ENCODE results near the gene RD3L. TPM values are rescaled to one million over a fixed set of nuclear protein-coding genes. Genes with fewer than 3 reads are reported as not detected.

Gene RD3L
- total and polyA plus RNA-seq, 2 donors (not counting 1 experiment from before 2014, with no cell fraction given) = not detected

- H3K79me2 ChIP-seq (ENCODE audit: control insufficient read depth, insufficient read depth, low read length) = no peaks in the 10 kb centered on the region
- H3K4me2 ChIP-seq (ENCODE audit: extremely low read depth, insufficient read depth, low read length) = no peak overlapping the region
- no peak overlapping the region for H2AFZ ChIP-seq (ENCODE audit: low read length)
- H3K4me3 ChIP-seq (replicated peaks in 1 of 4; ENCODE audit: control extremely low read depth in 1 of 4, insufficient read depth in 1 of 4, low read depth in 3 of 4, low read length in 4 of 4) = no peak overlapping the region
- no peaks in the 10 kb centered on the region for H4K20me1 ChIP-seq (ENCODE audit: control insufficient read depth, extremely low read depth, insufficient read depth, low read length)
- H3K9me3 ChIP-seq (ENCODE audit: control insufficient read depth, insufficient read depth, low read depth, low read length) = no peaks in the 10 kb centered on the region
- no peak overlapping the region for H3K27ac ChIP-seq (ENCODE audit: insufficient read depth, low read length)
- TF ChIP-seq CTCF (conservative IDR thresholded peaks at IDR 0.05 in 1 of 2, IDR thresholded peaks at IDR 0.05 in 1 of 2; ENCODE audit: low read depth in 1 of 2, low read length in 2 of 2) = no peak
- TF ChIP-seq EZH2 (IDR thresholded peaks at IDR 0.05; ENCODE audit: low read length, missing control alignments) = no peak
- no peak for DNase-seq (ENCODE audit: low read depth in 2 of 2)
- H3K27me3 ChIP-seq (ENCODE audit: control insufficient read depth, insufficient read depth, low read length) = peaks cover 10% of the 10 kb centered on the region
- no peak overlapping the region for H3K9ac ChIP-seq (ENCODE audit: insufficient read depth, low read length)
- H3K36me3 ChIP-seq (ENCODE audit: control insufficient read depth, insufficient read depth, low read length) = no peaks in the 10 kb centered on the region
- H3K4me1 ChIP-seq (ENCODE audit: control insufficient read depth, extremely low read depth, insufficient read depth, low read length) = no peaks in the 10 kb centered on the region
Observed at GRCh38 chr14:103941462-103941861, 867 bp downstream of the RD3L start.

GRCh38 chr14:103935102-103935501 is 7.2 kb downstream of the RD3L start:
- Histone ChIP-seq H3K27me3 (ENCODE audit: control insufficient read depth, insufficient read depth, low read length) (no peaks in the 10 kb centered on the region), H4K20me1 (ENCODE audit: control insufficient read depth, extremely low read depth, insufficient read depth, low read length) (no peaks in the 10 kb centered on the region), H3K36me3 (ENCODE audit: control insufficient read depth, insufficient read depth, low read length) (no peaks in the 10 kb centered on the region), H3K9ac (ENCODE audit: insufficient read depth, low read length) (no peak overlapping the region), H3K4me2 (ENCODE audit: extremely low read depth, insufficient read depth, low read length) (no peak overlapping the region), H2AFZ (ENCODE audit: low read length) (no peak overlapping the region), H3K4me1 (ENCODE audit: control insufficient read depth, extremely low read depth, insufficient read depth, low read length) (no peaks in the 10 kb centered on the region), H3K79me2 (ENCODE audit: control insufficient read depth, insufficient read depth, low read length) (no peaks in the 10 kb centered on the region), H3K4me3 (replicated peaks in 1 of 4; ENCODE audit: control extremely low read depth in 1 of 4, insufficient read depth in 1 of 4, low read depth in 3 of 4, low read length in 4 of 4) (no peak overlapping the region), H3K27ac (ENCODE audit: insufficient read depth, low read length) (no peak overlapping the region), H3K9me3 (ENCODE audit: control insufficient read depth, insufficient read depth, low read depth, low read length) (no peaks in the 10 kb centered on the region)
- DNase-seq (ENCODE audit: low read depth in 2 of 2) = no peak
- TF ChIP-seq EZH2 (IDR thresholded peaks at IDR 0.05; ENCODE audit: low read length, missing control alignments) = no peak
- TF ChIP-seq CTCF (conservative IDR thresholded peaks at IDR 0.05 in 1 of 2, IDR thresholded peaks at IDR 0.05 in 1 of 2; ENCODE audit: low read depth in 1 of 2, low read length in 2 of 2) = no peak

DNA sequence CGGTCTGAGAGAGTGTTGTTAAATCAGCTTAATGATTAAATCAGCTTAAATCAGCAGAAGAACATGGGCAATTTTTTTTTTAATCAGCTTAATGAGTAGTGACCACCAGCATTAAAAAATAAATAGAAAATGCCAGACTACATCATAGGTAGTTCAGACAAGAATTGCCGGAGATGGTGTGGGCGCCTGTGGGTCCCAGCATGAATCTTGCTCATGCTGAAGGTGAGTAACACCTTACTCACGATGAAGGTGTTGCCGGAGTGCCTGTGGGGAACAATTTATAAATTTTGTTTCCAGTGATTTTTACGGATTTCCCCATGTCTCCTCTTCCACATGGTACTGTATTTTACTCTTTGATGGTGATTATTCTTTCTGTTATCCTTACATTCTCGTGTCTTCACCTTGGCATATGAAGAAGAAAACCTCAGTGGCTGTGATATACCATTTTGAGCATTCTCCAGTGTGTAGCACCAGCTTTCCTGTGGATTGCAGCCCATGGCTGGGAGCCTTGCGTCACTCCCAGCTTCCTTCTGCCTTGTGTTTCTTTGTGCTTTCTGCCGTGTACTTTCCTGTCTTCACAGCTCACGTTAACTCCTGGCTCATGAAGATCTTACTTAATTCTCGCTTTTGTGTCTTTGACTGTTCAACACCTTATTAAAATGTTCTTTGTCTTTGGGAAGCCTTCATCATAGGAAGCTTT is 9.4 kb downstream of the RD3L start:
- TF ChIP-seq CTCF (conservative IDR thresholded peaks at IDR 0.05 in 1 of 2, IDR thresholded peaks at IDR 0.05 in 1 of 2; ENCODE audit: low read depth in 1 of 2, low read length in 2 of 2) (no peak), EZH2 (IDR thresholded peaks at IDR 0.05; ENCODE audit: low read length, missing control alignments) (no peak)
- Histone ChIP-seq H2AFZ (ENCODE audit: low read length) (no peak overlapping the region), H3K9me3 (ENCODE audit: control insufficient read depth, insufficient read depth, low read depth, low read length) (no peaks in the 10 kb centered on the region), H3K27ac (ENCODE audit: insufficient read depth, low read length) (no peak overlapping the region), H3K4me3 (replicated peaks in 1 of 4; ENCODE audit: control extremely low read depth in 1 of 4, insufficient read depth in 1 of 4, low read depth in 3 of 4, low read length in 4 of 4) (no peak overlapping the region), H4K20me1 (ENCODE audit: control insufficient read depth, extremely low read depth, insufficient read depth, low read length) (no peaks in the 10 kb centered on the region), H3K9ac (ENCODE audit: insufficient read depth, low read length) (no peak overlapping the region), H3K4me1 (ENCODE audit: control insufficient read depth, extremely low read depth, insufficient read depth, low read length) (no peaks in the 10 kb centered on the region), H3K4me2 (ENCODE audit: extremely low read depth, insufficient read depth, low read length) (no peak overlapping the region), H3K79me2 (ENCODE audit: control insufficient read depth, insufficient read depth, low read length) (no peaks in the 10 kb centered on the region), H3K27me3 (ENCODE audit: control insufficient read depth, insufficient read depth, low read length) (no peaks in the 10 kb centered on the region), H3K36me3 (ENCODE audit: control insufficient read depth, insufficient read depth, low read length) (no peaks in the 10 kb centered on the region)
- no peak for DNase-seq (ENCODE audit: low read depth in 2 of 2)
